ENCODE results near the gene STAG3. TPM values are rescaled to one million over a fixed set of nuclear protein-coding genes. Genes with fewer than 3 reads are reported as not detected.
"Not testable (repeated sequence)": the region's sequence is repeated elsewhere in the genome, so short reads cannot be mapped to it uniquely, and the experiment has no call there.

STAG3 gene
- total RNA-seq, 1 donor from 2014 or later: 11.0 TPM

DNA sequence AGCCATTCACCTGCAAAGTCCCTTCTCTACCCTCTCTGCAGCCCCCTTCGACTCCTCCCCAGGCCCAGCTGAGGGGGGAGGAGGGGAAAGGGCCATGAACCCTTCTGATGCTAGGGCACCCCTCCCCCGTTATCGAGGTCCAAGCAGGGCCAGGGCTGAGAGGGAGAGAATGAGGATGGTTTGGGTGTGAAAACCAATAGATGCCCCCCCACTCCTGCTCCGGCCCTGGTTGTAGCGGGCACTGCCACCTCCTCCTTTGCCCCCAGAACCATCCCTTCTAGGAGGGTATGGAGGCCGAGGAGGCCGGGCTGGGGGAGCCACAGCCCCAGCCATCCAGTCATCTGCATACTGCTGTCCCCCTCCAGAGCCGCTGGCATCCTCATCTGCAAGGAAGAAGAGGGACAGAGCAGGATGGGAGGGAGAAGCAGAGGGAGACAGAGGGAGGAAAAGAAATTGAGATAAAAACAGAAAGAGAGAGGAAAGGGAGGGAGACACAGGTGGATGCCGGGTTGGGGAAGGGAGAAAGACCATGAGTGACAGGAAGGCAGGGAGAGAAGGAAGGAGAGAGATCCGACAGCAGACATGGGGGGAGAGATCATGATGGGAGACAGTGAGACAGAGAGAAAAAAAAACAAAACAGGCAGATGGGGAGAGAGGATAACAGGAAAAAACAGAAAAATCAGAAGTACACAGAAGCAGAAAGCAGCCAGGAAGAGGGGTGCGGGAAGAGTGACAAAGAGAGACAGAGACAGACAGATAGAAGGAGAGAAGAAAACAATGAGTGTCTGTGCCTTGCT is 7.4 kb upstream of the STAG3 start:
- DNase-seq (ENCODE audit: low spot score): no peak
- intact Hi-C loops (cut with DNase I): no loop called here
- no peak for ATAC-seq

DNA sequence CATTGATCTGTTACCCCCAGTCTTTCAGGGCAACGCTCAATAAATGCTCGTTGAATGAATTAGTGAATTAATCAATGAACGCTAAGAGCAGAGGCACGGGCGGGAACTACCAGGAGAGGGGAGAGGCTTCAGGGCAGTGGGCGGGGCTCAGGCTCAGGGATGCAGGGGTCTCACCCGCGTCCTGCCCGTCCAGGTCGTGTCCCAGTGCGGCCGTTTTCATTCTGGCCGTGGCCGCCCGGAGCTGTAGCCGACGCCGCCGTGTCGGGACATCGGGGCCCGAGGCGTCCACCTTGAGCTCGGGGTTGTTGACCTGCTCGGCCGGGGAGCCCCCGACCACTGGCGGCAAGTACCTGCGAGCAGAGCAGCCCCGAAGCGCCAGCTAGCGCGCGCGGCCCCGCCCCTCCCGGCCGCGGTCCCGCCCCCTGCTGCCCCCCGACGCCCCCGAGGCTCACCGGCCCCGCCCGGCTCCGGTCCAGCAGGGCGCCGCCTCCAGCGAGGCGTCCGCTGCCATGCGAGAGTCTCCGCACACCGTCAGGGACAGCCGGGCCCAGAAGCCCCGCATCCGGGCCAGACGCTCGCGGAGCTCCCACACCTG is 6.5 kb upstream of the STAG3 start:
- no peak for ATAC-seq
- intact Hi-C loops (cut with DNase I): no loop called here
- DNase-seq (ENCODE audit: low spot score): no peak

- intact Hi-C loops (cut with DNase I): no loop called here
- DNase-seq (ENCODE audit: low spot score): no peak
- no peak for ATAC-seq
Measured at GRCh38 chr7:100171840-100172239, 5.9 kb upstream of the STAG3 start.

DNA sequence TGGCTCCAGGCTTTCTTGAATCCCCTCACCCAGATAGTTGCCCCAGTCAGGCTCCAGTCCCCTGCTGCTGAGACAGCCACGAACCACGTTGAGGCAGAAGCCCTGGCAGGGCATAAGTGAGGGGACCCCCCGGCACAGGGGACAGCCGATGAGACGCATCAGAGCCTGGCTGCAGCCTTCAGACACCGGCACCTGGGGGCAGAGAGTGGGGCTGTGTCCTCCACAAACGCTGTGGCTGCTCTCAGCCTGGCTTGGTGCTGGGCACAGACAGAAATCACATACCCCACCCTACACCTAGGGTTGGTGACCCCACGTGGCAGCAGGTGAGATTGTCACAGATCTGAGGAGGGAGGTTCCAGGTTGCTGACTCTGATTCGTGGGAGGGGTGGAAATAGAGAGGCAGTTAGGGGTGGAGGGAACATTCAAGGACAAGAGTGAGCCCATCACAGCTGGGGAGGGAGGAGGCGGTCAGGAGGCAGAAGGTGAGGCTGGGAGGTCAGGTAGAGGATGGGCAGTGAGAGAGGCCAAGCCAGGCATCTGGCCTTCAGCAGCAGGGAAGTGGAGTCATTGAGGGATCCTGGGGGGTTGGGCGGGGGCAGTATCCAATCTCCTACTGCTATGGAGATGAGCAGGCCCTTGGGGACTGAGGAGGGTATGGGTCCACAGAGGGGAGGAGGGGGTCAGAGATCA is 3.8 kb upstream of the STAG3 start:
- intact Hi-C loops (cut with DNase I): no loop called here
- no peak for DNase-seq (ENCODE audit: low spot score)
- ATAC-seq: no peak

DNA sequence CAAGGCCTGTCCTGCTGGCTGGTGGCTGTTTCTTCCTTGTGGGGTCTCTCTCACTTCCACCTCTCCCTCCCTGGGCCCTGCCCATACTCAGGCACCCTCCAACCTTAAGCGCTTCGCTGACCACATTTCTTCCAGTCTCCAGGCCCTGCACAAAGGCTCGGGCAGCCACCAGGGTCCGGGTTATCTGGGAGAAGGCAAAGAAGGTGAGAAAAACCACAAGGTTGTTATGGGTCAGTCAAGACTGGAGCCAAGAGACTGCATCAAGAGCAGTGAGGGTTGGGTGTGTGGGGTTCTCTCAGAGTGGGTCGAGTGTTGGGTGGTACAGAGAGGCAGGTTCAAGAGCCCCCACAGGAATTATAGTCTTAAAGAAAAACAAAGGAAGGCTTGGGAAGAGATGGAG is 3.1 kb upstream of the STAG3 start:
- ATAC-seq (no peak), DNase-seq (ENCODE audit: low spot score) (no peak)
- intact Hi-C loops (cut with DNase I): no loop called here

GRCh38 chr7:100175296-100175935 is 2.3 kb upstream of the STAG3 start:
- intact Hi-C loops (cut with DNase I): no loop called here
- no peak for ATAC-seq
- DNase-seq (ENCODE audit: low spot score): no peak

DNA sequence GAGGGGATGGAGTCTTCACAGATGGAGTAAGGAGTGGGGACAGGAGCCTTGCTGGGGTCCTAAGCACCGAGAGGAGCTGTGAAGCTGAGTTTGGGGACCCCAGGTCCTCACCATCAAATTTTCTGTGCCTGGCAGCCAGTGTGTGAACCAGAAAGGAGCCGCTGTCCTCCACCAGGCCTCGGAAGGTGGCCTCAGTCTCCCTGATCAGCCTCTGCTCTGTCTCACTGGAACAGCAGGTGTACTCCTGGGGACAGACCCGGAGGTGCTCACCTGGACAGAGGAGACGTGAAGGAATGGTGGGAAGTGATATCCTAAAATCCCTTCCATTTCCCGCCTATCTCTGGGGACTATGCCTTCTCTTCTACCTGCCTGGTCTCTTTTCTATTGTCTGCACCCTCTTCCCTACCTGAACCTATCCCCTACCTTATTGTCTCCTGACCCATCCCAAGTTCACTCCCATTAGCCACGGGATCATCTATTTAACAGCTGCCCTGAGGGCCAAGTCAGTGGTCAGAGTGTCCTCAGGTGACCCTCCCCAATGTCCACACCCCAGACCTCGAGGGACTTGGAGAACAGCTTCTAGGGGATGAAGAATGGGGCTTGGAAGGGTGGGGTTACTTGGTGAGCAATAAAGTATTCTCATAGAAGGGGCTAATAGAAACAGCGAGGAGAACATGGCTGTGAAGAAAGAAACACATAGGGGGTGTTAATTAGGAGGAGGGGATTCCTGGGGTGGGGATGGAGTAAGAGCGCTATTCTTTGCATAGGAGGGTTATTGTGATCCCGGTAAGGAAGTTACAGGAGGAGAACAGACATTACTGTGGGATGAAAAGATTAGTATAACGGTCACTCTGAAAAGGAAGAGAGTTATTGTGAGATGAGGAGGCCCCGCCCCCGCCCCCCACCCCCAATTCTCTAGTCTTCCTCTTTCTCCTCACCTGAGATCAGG is 1.3 kb upstream of the STAG3 start:
- intact Hi-C loops (cut with DNase I): no loop called here
- no peak for DNase-seq (ENCODE audit: low spot score)
- ATAC-seq: no peak

DNA sequence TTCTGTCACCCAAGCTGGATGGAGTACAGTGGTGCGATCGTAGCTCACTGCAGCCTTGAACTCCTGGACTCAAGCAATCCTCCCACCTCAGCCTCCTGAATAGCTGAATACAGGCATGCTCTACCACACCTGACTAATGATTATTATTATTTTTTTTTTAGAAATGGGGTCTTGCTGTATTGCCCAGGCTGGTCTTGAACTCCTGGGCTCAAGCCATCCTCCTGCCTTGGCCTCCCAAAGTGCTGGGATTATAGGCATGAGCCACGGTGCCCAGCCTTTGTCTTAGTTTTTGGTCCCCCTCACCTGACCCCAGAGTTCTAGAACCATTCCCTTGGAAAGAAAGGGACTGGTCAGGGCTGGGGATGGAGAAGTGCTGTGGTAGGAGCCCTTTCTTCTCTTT is 2.4 kb downstream of the STAG3 start:
- intact Hi-C loops (cut with DNase I); ATAC-seq; DNase-seq (ENCODE audit: low spot score): not testable (repeated sequence)

GRCh38 chr7:100182616-100183015 is 4.9 kb downstream of the STAG3 start:
- intact Hi-C loops (cut with DNase I); ATAC-seq; DNase-seq (ENCODE audit: low spot score): not testable (repeated sequence)

DNA sequence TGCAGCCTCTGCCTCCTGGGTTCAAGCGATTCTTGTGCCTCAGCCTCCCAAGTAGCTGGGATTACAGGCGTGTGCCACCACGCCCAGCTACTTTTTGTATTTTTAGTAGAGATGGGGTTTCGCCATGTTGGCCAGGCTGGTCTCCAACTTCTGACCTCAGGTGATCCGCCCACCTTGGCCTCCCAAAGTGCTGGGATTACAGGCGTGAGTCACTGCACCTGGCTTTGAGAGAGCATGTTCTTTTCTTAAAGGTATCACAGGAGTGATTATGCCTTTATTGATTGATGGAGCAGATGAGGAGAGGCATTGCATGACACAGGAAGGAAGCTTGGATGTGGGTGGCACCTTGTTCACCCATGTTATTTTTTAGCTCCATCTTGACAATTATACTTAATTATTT is 5.4 kb downstream of the STAG3 start:
- intact Hi-C loops (cut with DNase I); DNase-seq (ENCODE audit: low spot score); ATAC-seq: not testable (repeated sequence)

- intact Hi-C loops (cut with DNase I): no loop called here
- DNase-seq (ENCODE audit: low spot score) (no peak), ATAC-seq (no peak)
Measured at GRCh38 chr7:100185726-100186125, 8.0 kb downstream of the STAG3 start.

DNA sequence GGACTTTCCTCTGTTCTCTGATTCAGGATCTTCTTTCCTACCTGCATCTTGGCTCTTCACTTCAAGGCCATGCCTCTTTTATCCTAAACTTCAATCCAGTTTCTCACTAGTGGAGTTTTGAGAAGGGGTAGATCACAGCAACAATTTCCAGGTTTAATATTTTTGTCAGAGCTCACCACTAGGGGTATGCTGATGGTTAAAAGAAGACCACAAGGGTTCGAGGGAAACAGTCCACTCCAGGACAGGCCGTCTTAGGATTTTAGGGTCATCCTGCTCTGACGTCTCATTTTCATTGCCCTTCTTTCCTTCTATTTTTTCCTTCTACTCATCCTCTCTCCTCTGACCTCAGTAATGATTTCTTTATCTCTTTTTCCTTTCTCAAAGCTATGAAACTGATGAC is 11.3 kb downstream of the STAG3 start:
- ATAC-seq: no peak
- intact Hi-C loops (cut with DNase I): no loop called here
- no peak for DNase-seq (ENCODE audit: low spot score)

- intact Hi-C loops (cut with DNase I): no loop called here
- ATAC-seq: peak; percentile 48
- no peak for DNase-seq (ENCODE audit: low spot score)
Measured at GRCh38 chr7:100190048-100190711, 12.5 kb downstream of the STAG3 start.

DNA sequence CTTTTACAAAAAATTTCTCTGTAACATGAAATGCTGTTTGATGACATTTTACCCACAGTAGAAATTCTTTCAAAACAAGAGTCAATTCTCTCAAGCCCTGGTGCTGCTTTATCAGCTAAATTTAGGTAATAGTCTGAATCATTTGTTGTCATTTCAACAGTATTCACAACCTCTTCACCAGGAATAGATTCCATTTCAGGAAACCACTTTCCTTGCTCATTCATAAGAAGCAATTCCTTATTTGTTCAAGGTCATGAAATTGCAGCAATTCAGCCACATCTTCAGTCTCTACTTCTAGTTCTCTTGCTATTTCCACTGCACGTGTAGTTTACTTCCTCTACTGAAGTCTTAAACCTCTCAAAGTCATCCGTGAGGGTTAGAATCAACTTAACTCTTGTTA is 14.1 kb downstream of the STAG3 start:
- DNase-seq (ENCODE audit: low spot score) (no peak), ATAC-seq (no peak)
- intact Hi-C loops (cut with DNase I): no loop called here

GRCh38 chr7:100192281-100192862 is 14.7 kb downstream of the STAG3 start:
- ATAC-seq; DNase-seq (ENCODE audit: low spot score); intact Hi-C loops (cut with DNase I): not testable (repeated sequence)

DNA sequence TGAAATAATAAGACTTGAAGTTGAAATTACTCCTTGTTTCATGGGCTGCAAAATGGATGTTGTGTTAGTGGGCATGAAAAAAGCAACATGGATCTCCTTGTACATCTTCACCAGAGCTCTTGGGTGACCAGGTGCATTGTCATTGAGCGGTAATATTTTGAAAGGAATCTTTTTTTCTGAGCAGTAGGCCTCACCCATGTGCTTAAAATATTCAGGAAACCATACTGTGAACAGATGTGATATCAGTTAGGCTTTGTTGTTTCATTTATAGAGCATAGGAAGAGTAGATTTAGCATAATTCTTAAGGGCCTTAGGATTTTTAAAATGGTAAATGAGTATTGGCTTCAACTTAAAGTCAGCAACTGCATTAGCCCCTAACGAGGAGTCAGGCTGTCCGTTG is 15.3 kb downstream of the STAG3 start:
- DNase-seq (ENCODE audit: low spot score): no peak
- ATAC-seq: no peak
- intact Hi-C loops (cut with DNase I): no loop called here

DNA sequence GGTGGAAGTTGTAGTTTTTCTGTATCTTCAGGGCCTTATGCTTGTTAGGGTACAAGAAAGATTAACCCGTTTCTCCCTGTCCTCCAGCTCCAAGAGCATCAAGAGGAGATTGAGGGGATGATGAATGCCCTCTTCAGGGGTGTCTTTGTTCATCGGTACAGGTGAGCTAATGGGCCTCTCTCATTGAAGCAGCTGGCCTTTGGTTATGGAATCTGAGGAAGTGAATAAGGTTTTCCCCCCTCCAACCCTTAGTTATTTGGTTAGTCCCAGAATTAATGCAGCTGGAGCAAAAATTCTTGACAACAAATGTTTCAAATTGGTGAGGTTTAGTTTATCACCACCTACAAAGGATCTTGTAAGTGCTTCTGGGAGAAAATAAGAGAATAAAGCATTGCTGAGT is 17.5 kb downstream of the STAG3 start:
- intact Hi-C loops (cut with DNase I): no loop called here
- DNase-seq (ENCODE audit: low spot score): no peak
- no peak for ATAC-seq

DNA sequence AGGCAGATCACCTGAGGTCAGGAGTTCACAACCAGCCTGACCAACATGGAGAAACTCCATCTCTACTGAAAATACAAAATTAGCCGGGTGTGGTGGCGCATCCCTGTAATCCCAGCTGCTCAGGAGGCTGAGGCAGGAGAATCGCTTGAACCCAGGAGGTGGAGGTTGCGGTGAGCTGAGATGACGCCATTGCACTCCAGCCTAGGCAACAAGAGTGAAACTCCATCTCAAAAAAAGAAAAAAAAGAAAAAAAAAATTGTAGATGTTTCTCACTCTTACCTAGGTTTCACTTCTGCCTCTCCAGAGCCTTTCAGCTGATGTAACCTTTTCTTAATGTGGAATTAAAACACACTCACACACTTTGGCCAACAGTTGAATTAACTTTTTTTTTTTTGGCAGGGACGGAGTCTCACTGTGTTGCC is 18.2 kb downstream of the STAG3 start:
- intact Hi-C loops (cut with DNase I); DNase-seq (ENCODE audit: low spot score); ATAC-seq: not testable (repeated sequence)
